GM21786 (cell line): Measurements from ENCODE around the gene NR2C2AP.

ENCODE experiments used
- ATAC-seq: cut with Tn5 transposase; IDR thresholded peaks from one replicate; pipeline ENCODE4 v1.9.1; 2021; ENCODE audit not compliant: unreplicated experiment

NR2C2AP gene

GRCh38 chr19:19215792-19216191 is 12.6 kb upstream of the NR2C2AP start:
- ATAC-seq, result no peak

- ATAC-seq, result no peak
Measured at GRCh38 chr19:19214892-19215291, 11.7 kb upstream of the NR2C2AP start.

GRCh38 chr19:19214159-19214490 is 10.9 kb upstream of the NR2C2AP start:
- ATAC-seq, result no peak

GRCh38 chr19:19213426-19214158 is 10.4 kb upstream of the NR2C2AP start:
- no peak for ATAC-seq

GRCh38 chr19:19212916-19213315 is 9.7 kb upstream of the NR2C2AP start:
- no peak for ATAC-seq

GRCh38 chr19:19211499-19212420 is 8.5 kb upstream of the NR2C2AP start, which contains the start of gene NCAN:
Gene NCAN (plus strand): TSS chr19:19211958. CDS start chr19:19216954, 4,996 bp downstream.
- no peak for ATAC-seq

GRCh38 chr19:19209372-19209771 is 6.2 kb upstream of the NR2C2AP start:
- ATAC-seq, result no peak

GRCh38 chr19:19207637-19208572 is 4.7 kb upstream of the NR2C2AP start:
- ATAC-seq, result no peak

- ATAC-seq, result no peak
Measured at GRCh38 chr19:19206938-19207337, 3.7 kb upstream of the NR2C2AP start.

GRCh38 chr19:19205416-19206410 is 2.5 kb upstream of the NR2C2AP start:
- no peak for ATAC-seq

- ATAC-seq, result no peak
Measured at GRCh38 chr19:19204181-19204580, 967 bp upstream of the NR2C2AP start.

GRCh38 chr19:19202707-19203011 is 555 bp downstream of the NR2C2AP start:
- no peak for ATAC-seq

- ATAC-seq, result no peak
Measured at GRCh38 chr19:19201697-19202630, 1.2 kb downstream of the NR2C2AP start.

GRCh38 chr19:19193926-19194325 is 9.3 kb downstream of the NR2C2AP start:
- no peak for ATAC-seq

GRCh38 chr19:19192910-19193423 is 10.2 kb downstream of the NR2C2AP start:
- ATAC-seq, result no peak

- ATAC-seq, result peak; percentile 84
Measured at GRCh38 chr19:19192078-19192882, 10.9 kb downstream of the NR2C2AP start, which contains the start of the genes BORCS8 and RFXANK. Gene BORCS8 (minus strand): TSS chr19:19192152. CDS start chr19:19192117, 35 bp downstream. Gene RFXANK (plus strand): TSS chr19:19192258. CDS start chr19:19193947, 1,689 bp downstream.

- no peak for ATAC-seq
Measured at GRCh38 chr19:19191768-19192077, 11.5 kb downstream of the NR2C2AP start.

GRCh38 chr19:19186742-19187141 is 16.5 kb downstream of the NR2C2AP start:
- ATAC-seq, result no peak
